ENCODE results near the gene ZBTB40.
A peak's percentile ranks its signal among the peaks of the same experiment; 100 is the strongest.

ZBTB40 gene

GRCh38 chr1:22436948-22437347 is 14.7 kb upstream of the ZBTB40 start:
- DNase-seq, result no peak

GRCh38 chr1:22437573-22437972 is 14.1 kb upstream of the ZBTB40 start:
- no peak for DNase-seq

GRCh38 chr1:22440582-22440981 is 11.1 kb upstream of the ZBTB40 start:
- DNase-seq, result no peak

GRCh38 chr1:22442212-22442894 is 9.3 kb upstream of the ZBTB40 start:
- DNase-seq, result no peak

- DNase-seq, result no peak
Measured at GRCh38 chr1:22443332-22443731, 8.3 kb upstream of the ZBTB40 start.

- no peak for DNase-seq
Measured at GRCh38 chr1:22444856-22445255, 6.8 kb upstream of the ZBTB40 start.

- DNase-seq, result no peak
Measured at GRCh38 chr1:22447621-22448111, 4.0 kb upstream of the ZBTB40 start.

GRCh38 chr1:22449636-22450035 is 2.0 kb upstream of the ZBTB40 start:
- DNase-seq, result no peak

- no peak for DNase-seq
Measured at GRCh38 chr1:22450351-22451021, 1.2 kb upstream of the ZBTB40 start.

- no peak for DNase-seq
Measured at GRCh38 chr1:22452481-22452957, 868 bp downstream of the ZBTB40 start.

- DNase-seq, result no peak
Measured at GRCh38 chr1:22453181-22453580, 1.5 kb downstream of the ZBTB40 start.

GRCh38 chr1:22454476-22455056 is 2.9 kb downstream of the ZBTB40 start:
- DNase-seq, result peak; percentile 34

- no peak for DNase-seq
Measured at GRCh38 chr1:22457345-22457744, 5.7 kb downstream of the ZBTB40 start.

- DNase-seq, result no peak
Measured at GRCh38 chr1:22457836-22458235, 6.2 kb downstream of the ZBTB40 start.

GRCh38 chr1:22461100-22461499 is 9.4 kb downstream of the ZBTB40 start:
- DNase-seq, result no peak

- no peak for DNase-seq
Measured at GRCh38 chr1:22461678-22462527, 10.3 kb downstream of the ZBTB40 start.

- DNase-seq, result no peak
Measured at GRCh38 chr1:22462928-22463327, 11.3 kb downstream of the ZBTB40 start.

- no peak for DNase-seq
Measured at GRCh38 chr1:22465015-22465565, 13.4 kb downstream of the ZBTB40 start.

- DNase-seq, result no peak
Measured at GRCh38 chr1:22465671-22466070, 14.0 kb downstream of the ZBTB40 start.

GRCh38 chr1:22470227-22470626 is 18.6 kb downstream of the ZBTB40 start:
- DNase-seq, result no peak

- no peak for DNase-seq
Measured at GRCh38 chr1:22471078-22471477, 19.4 kb downstream of the ZBTB40 start.

GRCh38 chr1:22471610-22472009 is 20.0 kb downstream of the ZBTB40 start:
- DNase-seq, result no peak

- DNase-seq, result no peak
Measured at GRCh38 chr1:22472596-22472995, 20.9 kb downstream of the ZBTB40 start.

Measured in retina (tissue), 1 donor.